NCI-H524 treated with DMSO at 0.1 percent for 48 hours (cell line): Measurements from ENCODE around the gene ASAP3.

Experiments used
- DNase-seq: peaks from one replicate; lab custom pipeline; 2025; lab: John Stamatoyannopoulos, UW

Gene ASAP3

GRCh38 chr1:23423415-23424292 lies 60.3 kb downstream of the ASAP3 start:
- no peak for DNase-seq

- DNase-seq, result no peak
Observed at GRCh38 chr1:23422941-23423340, 61.0 kb downstream of the ASAP3 start.

- DNase-seq, result no peak
Observed at GRCh38 chr1:23422241-23422877, 61.6 kb downstream of the ASAP3 start.

GRCh38 chr1:23421753-23422240 lies 62.2 kb downstream of the ASAP3 start:
- DNase-seq, result no peak

- no peak for DNase-seq
Observed at GRCh38 chr1:23421343-23421742, 62.6 kb downstream of the ASAP3 start.

- DNase-seq, result no peak
Observed at GRCh38 chr1:23420778-23421177, 63.2 kb downstream of the ASAP3 start.

GRCh38 chr1:23419180-23419579 lies 64.8 kb downstream of the ASAP3 start:
- DNase-seq, result no peak

- peak; percentile 59 for DNase-seq
Observed at GRCh38 chr1:23417570-23417969, 66.4 kb downstream of the ASAP3 start.

GRCh38 chr1:23416964-23417363 lies 67.0 kb downstream of the ASAP3 start:
- DNase-seq, result no peak

- no peak for DNase-seq
Observed at GRCh38 chr1:23408797-23409290, 75.1 kb downstream of the ASAP3 start.

- no peak for DNase-seq
Observed at GRCh38 chr1:23407016-23407630, 76.9 kb downstream of the ASAP3 start.

- DNase-seq, result no peak
Observed at GRCh38 chr1:23405946-23406345, 78.0 kb downstream of the ASAP3 start.

- DNase-seq, result peak; percentile 42
Observed at GRCh38 chr1:23403735-23404486, 80.1 kb downstream of the ASAP3 start.

- DNase-seq, result no peak
Observed at GRCh38 chr1:23403355-23403734, 80.6 kb downstream of the ASAP3 start.

- DNase-seq, result no peak
Observed at GRCh38 chr1:23403038-23403336, 81.0 kb downstream of the ASAP3 start.

GRCh38 chr1:23402286-23403037 lies 81.5 kb downstream of the ASAP3 start:
- no peak for DNase-seq

GRCh38 chr1:23401313-23401712 lies 82.7 kb downstream of the ASAP3 start:
- DNase-seq, result no peak

GRCh38 chr1:23400324-23401114 lies 83.5 kb downstream of the ASAP3 start:
- no peak for DNase-seq

- DNase-seq, result no peak
Observed at GRCh38 chr1:23399229-23399628, 84.8 kb downstream of the ASAP3 start.

- DNase-seq, result no peak
Observed at GRCh38 chr1:23397908-23398307, 86.1 kb downstream of the ASAP3 start.

GRCh38 chr1:23396380-23396779 lies 87.6 kb downstream of the ASAP3 start:
- no peak for DNase-seq
